Activated T-cell treated with anti-CD3 and anti-CD28 coated beads, Interleukin-2, amount 50 U/mL, for 24 hours (primary cell): ENCODE measurements around the gene NOX5.
"Not testable (repeated sequence)": the region's sequence is repeated elsewhere in the genome, so short reads cannot be mapped to it uniquely, and the experiment has no call there.

Source experiments
- DNase-seq: peaks from one replicate; pipeline ENCODE4 v3.0.0-alpha.2; 2020
- H3K27ac Mint-ChIP-seq: 2 replicates; pipeline ENCODE4 v1.8.0; 2020; ENCODE audit warnings: mild to moderate bottlenecking, mixed read lengths
- H3K27me3 Mint-ChIP-seq: 2 replicates; pipeline ENCODE4 v1.8.0; 2020; ENCODE audit warnings: mixed read lengths
- H3K36me3 Mint-ChIP-seq: 2 replicates; pipeline ENCODE4 v1.8.0; 2020; ENCODE audit warnings: low read depth, mixed read lengths
- H3K4me1 Mint-ChIP-seq: 2 replicates; pipeline ENCODE4 v1.8.0; 2020; ENCODE audit warnings: low read depth, mixed read lengths
- H3K4me3 Mint-ChIP-seq: 2 replicates; pipeline ENCODE4 v1.8.0; 2020; ENCODE audit warnings: mild to moderate bottlenecking, moderate library complexity, mixed read lengths
- H3K9me3 Mint-ChIP-seq: 2 replicates; pipeline ENCODE4 v1.8.0; 2020; ENCODE audit warnings: mixed read lengths

Gene NOX5, protein sequence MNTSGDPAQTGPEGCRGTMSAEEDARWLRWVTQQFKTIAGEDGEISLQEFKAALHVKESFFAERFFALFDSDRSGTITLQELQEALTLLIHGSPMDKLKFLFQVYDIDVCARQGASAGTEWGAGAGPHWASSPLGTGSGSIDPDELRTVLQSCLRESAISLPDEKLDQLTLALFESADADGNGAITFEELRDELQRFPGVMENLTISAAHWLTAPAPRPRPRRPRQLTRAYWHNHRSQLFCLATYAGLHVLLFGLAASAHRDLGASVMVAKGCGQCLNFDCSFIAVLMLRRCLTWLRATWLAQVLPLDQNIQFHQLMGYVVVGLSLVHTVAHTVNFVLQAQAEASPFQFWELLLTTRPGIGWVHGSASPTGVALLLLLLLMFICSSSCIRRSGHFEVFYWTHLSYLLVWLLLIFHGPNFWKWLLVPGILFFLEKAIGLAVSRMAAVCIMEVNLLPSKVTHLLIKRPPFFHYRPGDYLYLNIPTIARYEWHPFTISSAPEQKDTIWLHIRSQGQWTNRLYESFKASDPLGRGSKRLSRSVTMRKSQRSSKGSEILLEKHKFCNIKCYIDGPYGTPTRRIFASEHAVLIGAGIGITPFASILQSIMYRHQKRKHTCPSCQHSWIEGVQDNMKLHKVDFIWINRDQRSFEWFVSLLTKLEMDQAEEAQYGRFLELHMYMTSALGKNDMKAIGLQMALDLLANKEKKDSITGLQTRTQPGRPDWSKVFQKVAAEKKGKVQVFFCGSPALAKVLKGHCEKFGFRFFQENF

DNA sequence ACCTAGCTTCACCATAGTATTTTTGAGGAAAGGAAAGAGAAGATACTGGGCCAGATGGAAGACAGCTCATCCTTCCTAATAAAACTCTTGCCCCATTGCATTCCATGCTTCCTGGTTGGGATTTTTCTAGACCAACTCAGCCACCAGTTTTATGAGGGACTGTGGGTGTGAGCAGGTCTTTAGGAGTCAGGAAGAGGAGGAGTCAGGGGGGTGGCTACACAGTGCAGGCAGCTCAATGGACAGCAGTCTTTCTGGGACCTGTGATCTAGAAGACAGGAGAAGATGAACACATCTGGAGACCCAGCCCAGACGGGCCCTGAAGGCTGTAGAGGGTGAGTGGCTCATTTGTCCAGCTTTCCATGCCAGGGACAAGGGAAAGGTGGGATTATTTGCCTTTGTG, at the start of gene NOX5:
Gene NOX5, plus strand, starts transcription at position 242 of the 400 bp plus-strand sequence. Its CDS starts 41 bp downstream, at position 283.
- Mint-ChIP-seq H3K27ac (no peak within 1 kb of the TSS), H3K4me3 (no peak within 1 kb of the TSS), H3K4me1 (no peaks in the 10 kb centered on the region), H3K9me3 (peaks cover 8% of the 10 kb centered on the region), H3K36me3 (peaks cover under 1% of the 10 kb centered on the region), H3K27me3 (peaks cover 24% of the 10 kb centered on the region)
- no peak for DNase-seq

DNA sequence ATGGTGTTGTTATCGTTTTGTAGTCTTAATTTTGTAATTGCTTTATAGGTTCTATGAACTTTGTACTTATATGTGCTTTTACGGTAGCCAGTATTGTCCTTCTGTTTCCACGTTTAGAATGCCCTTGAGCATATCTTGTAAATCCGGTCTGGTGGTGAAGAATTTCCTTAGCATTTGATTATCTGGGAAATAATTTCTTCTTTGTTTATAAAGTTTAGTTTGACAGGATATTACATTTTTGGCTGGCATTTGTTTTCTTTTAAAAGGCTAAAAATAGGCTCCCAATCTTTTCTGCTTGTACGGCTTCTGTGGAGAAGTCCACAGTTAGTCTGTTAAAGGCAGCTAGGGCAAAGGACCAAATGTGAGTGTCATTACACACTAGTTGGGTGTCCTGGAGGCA, 47.5 kb upstream of the NOX5 start:
- Mint-ChIP-seq H3K27ac (no peak overlapping the region), H3K9me3 (peaks cover 23% of the 10 kb centered on the region), H3K27me3 (peaks cover 56% of the 10 kb centered on the region)

DNA sequence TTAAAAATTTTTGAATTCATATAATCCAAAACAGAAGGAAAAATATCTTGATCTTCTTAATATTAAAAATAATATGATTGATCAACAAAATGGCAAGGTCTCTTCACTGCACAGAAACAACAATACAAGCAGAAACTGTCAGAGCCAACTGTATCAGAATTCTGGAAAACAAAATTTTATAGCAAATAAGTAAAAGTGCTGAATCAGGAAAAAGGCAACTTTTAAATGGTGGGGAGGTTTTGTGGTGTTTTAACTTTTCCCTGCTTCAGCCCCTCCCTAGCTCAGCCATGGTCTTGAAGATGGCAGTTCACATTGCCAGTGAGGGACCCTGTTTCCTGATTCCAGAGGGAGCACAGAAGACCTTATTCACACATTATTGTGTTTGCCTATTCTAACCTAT, 46.5 kb upstream of the NOX5 start:
- H3K4me3 Mint-ChIP-seq, result no peak overlapping the region
- H3K36me3 Mint-ChIP-seq, result no peaks in the 10 kb centered on the region
- peaks cover 57% of the 10 kb centered on the region for H3K27me3 Mint-ChIP-seq
- H3K9me3 Mint-ChIP-seq, result peaks cover 23% of the 10 kb centered on the region
- no peak for DNase-seq
- H3K4me1 Mint-ChIP-seq, result no peaks in the 10 kb centered on the region
- no peak overlapping the region for H3K27ac Mint-ChIP-seq

More for the DNA sequence above, 47.5 kb upstream of the NOX5 start:
- Mint-ChIP-seq H3K4me3 (no peak overlapping the region), H3K36me3 (no peaks in the 10 kb centered on the region), H3K4me1 (no peaks in the 10 kb centered on the region)
- no peak for DNase-seq

DNA sequence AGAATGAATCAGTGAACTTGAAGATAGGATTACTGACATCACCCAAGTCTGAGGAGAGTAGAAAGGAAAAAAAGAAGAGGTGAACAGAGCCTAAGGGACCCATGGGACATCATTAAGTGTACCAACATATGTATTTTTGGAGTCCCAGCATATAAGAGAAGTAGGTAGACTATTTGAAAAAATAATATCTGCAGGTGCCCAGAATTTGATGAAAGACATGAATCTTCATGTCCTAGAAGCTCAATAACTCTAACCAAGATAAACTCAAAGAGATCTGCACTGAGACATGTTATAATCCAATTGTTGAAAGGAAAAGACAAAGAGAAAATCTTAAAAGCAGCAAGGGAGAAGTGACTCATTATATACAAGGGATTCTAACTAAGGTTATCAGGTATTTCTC, 45.2 kb upstream of the NOX5 start:
- H3K36me3 Mint-ChIP-seq, result no peaks in the 10 kb centered on the region
- H3K4me3 Mint-ChIP-seq, result no peak overlapping the region
- H3K4me1 Mint-ChIP-seq, result no peaks in the 10 kb centered on the region
- DNase-seq, result no peak
- peaks cover 60% of the 10 kb centered on the region for H3K27me3 Mint-ChIP-seq
- no peak overlapping the region for H3K27ac Mint-ChIP-seq
- H3K9me3 Mint-ChIP-seq, result peaks cover 23% of the 10 kb centered on the region

DNA sequence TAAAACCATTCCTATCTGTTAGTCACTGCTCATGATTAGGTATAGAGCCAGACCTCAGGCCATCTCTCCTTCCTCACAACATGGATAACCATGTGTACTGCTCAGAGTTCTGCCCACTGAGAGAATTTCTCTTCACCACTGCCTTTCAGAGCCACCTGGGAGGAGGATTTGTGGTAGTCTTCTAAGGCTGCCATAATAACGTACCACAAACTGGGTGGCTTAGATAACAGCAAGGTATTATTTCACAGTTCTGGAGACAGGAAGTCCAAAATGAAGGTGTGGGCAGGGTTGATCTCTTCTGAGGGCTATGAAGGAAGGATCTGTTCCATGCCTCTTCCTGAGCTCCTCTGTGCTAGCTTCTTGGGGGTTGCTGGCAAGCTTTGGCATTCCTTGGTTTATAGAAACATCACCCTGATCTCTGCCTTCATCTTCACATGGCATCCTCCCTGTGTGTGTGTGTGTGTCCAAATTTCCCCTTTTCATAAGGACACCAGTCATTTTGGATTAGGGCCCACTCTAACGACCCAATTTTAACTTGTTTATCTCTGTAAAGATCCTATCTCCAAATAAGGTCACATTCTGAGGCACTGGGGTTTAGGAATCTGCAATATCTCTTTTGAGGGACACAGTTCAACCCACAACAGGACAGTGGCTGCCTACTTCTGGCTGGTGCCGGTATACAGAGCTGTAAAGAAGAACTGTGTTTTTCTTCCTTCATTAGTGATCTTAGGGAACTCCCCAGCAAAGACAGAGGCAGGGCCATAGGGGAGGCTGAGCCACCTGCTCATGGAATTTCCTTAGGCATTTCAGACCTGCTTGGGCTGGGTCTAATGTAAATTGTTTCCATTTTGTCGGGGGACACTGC, 42.1 kb upstream of the NOX5 start:
- no peak overlapping the region for H3K4me3 Mint-ChIP-seq
- no peaks in the 10 kb centered on the region for H3K36me3 Mint-ChIP-seq
- no peaks in the 10 kb centered on the region for H3K4me1 Mint-ChIP-seq
- peaks cover 20% of the 10 kb centered on the region for H3K9me3 Mint-ChIP-seq
- H3K27ac Mint-ChIP-seq, result no peak overlapping the region
- no peak for DNase-seq
- peaks cover 58% of the 10 kb centered on the region for H3K27me3 Mint-ChIP-seq

DNA sequence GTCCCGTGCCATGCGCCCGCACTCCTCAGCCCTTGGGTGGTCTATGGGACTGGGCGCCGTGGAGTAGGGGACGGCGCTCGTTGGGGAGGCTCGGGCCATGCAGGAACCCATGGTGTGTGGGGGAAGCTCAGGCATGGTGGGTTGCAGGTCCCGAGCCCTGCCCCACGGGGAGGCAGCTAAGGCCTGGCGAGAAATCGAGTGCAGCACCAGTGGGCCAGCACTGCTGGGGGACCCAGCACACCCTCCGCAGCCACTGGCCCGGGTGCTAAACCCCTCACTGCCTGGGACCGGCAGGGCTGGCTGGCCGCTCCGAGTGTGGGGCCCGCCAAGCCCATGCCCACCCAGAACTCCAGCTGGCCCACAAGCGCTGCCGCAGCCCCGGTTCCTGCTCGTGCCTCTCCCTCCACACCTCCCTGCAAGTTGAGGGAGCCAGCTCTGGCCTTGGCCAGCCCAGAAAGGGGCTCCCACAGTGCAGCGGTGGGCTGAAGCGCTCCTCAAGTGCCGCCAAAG, 38.8 kb upstream of the NOX5 start:
- H3K36me3 Mint-ChIP-seq, H3K4me3 Mint-ChIP-seq, H3K4me1 Mint-ChIP-seq, H3K27ac Mint-ChIP-seq, H3K9me3 Mint-ChIP-seq, DNase-seq: not testable (repeated sequence)
- peaks cover 49% of the 10 kb centered on the region for H3K27me3 Mint-ChIP-seq

DNA sequence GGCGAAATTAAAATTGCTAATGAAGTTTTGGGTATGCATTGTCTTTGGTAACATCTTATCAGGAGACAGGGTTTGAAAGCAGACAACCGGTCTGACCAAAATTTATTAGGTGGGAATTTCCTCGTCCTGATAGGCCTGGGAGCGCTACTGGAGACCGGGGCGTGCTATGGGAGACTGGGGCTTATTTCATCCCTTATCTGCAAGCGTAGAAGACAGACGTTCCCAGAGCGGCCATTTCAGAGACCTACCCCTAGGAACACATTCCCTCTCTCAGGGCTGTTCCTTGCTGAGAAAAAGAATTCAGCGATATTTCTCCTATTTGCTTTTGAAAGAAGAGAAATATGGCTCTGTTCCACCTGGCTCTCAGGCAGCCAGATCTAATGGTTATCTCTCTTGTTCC, 37.1 kb upstream of the NOX5 start:
- H3K36me3 Mint-ChIP-seq, H3K27ac Mint-ChIP-seq, DNase-seq, H3K4me1 Mint-ChIP-seq, H3K4me3 Mint-ChIP-seq, H3K9me3 Mint-ChIP-seq: not testable (repeated sequence)
- peaks cover 52% of the 10 kb centered on the region for H3K27me3 Mint-ChIP-seq

DNA sequence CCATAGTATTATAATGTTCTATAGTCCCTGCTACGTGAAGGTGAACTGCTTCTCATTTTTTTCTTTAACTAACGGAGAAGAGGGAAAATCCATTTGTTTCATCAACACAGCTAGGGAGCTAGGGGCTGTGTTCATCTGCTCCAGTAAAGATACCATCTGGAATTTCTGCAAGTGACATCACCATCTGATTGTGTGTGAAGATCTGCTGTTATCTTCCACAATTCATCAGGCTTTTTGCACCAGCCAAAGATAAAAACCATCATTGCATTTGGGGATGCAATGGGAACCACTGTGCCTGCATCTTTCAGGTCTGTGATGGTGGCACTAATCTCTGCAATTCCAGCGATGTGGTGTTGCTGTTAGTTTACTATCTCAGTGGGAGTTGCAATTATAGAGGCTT, 35.5 kb upstream of the NOX5 start:
- no peak overlapping the region for H3K4me3 Mint-ChIP-seq
- DNase-seq, result no peak
- peaks cover 7% of the 10 kb centered on the region for H3K9me3 Mint-ChIP-seq
- no peaks in the 10 kb centered on the region for H3K4me1 Mint-ChIP-seq
- no peaks in the 10 kb centered on the region for H3K36me3 Mint-ChIP-seq
- H3K27me3 Mint-ChIP-seq, result peaks cover 46% of the 10 kb centered on the region
- no peak overlapping the region for H3K27ac Mint-ChIP-seq

DNA sequence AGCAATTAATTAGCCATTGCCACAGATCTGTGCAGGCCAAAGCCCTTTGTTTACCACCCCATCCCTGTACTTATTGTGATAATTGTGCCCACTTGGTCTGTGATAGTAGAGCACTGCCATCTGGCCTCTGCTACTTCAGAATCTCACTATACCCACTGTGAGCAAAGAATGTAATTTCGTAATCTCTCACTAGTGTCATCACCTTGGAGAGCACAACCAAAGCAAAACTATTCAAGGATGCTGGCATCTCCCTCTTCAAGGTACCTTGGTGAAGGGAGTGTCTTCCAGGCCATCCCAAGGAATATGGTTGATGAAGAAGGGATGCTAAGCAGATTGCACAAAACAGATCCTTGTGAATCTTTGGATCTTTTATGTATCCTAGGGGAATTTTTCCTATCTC, 34.7 kb upstream of the NOX5 start:
- no peaks in the 10 kb centered on the region for H3K36me3 Mint-ChIP-seq
- H3K27ac Mint-ChIP-seq, result no peak overlapping the region
- no peaks in the 10 kb centered on the region for H3K4me1 Mint-ChIP-seq
- no peak overlapping the region for H3K4me3 Mint-ChIP-seq
- no peak for DNase-seq
- peaks cover 7% of the 10 kb centered on the region for H3K9me3 Mint-ChIP-seq
- peaks cover 38% of the 10 kb centered on the region for H3K27me3 Mint-ChIP-seq

DNA sequence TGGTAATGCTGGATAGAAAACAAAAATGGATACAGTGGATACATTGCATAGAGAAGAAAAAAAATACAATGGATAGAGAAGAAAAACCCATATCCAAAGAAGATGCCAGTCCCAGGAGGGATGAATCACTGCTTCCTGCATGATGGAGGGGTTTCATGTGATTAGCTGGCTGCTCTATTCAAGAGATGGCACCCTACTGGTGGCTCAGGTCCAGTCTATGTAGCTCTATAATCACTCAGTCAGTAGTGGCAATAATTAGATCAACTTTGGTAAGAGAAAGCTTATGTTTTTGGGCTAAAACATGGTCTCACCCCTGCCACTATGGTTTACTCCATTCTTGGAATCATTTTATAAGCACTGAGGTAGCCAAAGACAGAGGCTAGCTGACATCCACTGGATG, 33.7 kb upstream of the NOX5 start:
- Mint-ChIP-seq H3K27me3 (peaks cover 33% of the 10 kb centered on the region), H3K4me1 (no peaks in the 10 kb centered on the region), H3K4me3 (no peak overlapping the region), H3K36me3 (no peaks in the 10 kb centered on the region), H3K27ac (no peak overlapping the region), H3K9me3 (peaks cover 5% of the 10 kb centered on the region)
- DNase-seq, result no peak

DNA sequence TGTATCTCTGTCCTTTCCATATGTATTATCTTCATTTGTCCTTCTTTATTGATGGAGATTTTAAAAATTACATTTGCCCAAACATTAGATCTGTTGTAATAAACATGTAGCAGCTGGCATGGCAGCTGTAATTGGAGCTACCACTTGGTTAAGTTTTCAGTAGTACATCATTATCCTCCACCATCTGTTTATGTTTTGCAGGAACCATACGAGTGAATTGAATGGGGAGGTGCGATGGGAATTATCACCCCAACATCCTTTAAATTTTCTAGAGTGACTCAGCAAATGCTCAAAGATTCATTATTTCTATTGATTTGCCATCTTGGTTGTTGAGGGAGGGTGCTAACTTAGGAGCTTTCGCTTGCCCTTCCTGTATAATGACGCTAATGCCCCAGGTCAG, 32.6 kb upstream of the NOX5 start:
- DNase-seq, result no peak
- H3K27me3 Mint-ChIP-seq, result peaks cover 29% of the 10 kb centered on the region
- no peak overlapping the region for H3K4me3 Mint-ChIP-seq
- no peak overlapping the region for H3K27ac Mint-ChIP-seq
- peaks cover 5% of the 10 kb centered on the region for H3K9me3 Mint-ChIP-seq
- no peaks in the 10 kb centered on the region for H3K36me3 Mint-ChIP-seq
- H3K4me1 Mint-ChIP-seq, result no peaks in the 10 kb centered on the region

DNA sequence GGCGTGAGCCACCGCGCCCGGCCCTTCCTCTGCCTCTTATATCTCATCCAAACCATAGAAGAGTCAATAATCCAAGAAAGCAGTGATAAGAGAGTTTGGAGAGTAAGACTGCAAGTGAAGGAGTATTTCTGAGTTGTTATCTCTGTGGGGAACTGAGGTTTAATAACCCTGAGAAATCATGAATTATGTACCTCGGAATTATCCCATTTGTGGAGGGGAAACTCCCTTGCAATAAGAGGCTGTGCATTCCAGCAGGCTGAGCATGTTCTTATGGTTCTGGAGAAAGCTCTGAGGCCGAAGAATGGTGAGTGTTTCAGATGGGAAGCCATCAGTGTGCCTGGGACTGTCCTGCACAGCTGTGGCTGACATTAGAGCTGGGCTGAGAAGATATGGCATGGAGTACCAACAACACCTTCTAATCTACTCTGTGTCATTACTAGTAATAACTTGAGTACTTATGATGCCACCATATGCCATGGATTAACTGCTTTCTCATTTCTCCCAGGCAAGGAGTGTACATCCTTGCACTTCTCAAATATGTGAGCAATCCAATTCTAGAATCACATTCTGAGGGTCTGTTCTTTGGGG, 31.4 kb upstream of the NOX5 start:
- no peak for DNase-seq
- H3K9me3 Mint-ChIP-seq, result peaks cover 4% of the 10 kb centered on the region
- H3K4me3 Mint-ChIP-seq, result no peak overlapping the region
- peaks cover 23% of the 10 kb centered on the region for H3K27me3 Mint-ChIP-seq
- H3K36me3 Mint-ChIP-seq, result no peaks in the 10 kb centered on the region
- H3K4me1 Mint-ChIP-seq, result no peaks in the 10 kb centered on the region
- no peak overlapping the region for H3K27ac Mint-ChIP-seq

DNA sequence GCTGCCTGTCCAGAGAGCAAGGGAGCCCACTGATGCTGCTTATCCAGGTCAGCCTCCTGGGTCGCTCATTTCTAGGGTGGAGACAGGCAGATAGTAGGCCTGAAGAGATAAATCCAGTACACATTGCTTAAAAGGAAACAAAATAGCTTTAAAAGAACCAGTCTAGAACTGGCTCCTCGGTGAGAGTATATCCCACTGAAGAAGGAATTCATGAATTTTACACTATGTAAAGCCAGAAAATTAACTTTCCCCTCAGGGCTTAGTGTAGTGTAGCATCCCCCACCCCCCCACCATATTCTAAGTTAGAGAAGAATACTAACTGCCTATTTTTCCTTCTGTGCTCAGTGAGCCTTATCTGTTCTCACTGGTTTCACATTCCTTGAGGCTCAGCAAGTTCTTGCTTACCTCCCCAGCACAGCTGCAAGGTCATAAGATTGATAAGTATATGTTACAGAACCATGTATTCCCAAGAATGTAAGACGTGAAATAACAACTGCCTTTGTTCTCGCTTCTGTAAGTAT, 30.5 kb upstream of the NOX5 start:
- no peak overlapping the region for H3K4me3 Mint-ChIP-seq
- no peak for DNase-seq
- H3K4me1 Mint-ChIP-seq, result no peaks in the 10 kb centered on the region
- H3K27ac Mint-ChIP-seq, result no peak overlapping the region
- peaks cover 25% of the 10 kb centered on the region for H3K27me3 Mint-ChIP-seq
- H3K36me3 Mint-ChIP-seq, result no peaks in the 10 kb centered on the region
- no peaks in the 10 kb centered on the region for H3K9me3 Mint-ChIP-seq

DNA sequence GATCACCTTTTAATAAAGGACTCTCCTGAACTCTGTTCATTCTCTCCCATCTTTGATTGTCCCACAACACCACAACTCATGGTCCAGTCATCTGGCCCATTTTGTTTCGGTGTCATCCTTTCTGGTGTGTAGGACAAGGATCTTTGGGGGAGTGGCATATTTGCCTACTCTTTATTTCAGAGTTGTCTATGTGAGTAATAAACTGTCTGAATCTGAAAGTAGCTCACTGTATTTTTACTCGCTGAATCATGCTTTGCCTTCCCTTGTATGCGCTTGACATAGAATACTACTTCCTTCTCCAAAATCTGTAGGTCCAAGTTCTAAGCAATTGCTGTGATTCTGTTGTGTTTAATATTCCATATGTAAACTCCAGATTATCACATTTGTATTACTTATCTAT, 29.9 kb upstream of the NOX5 start:
- no peak overlapping the region for H3K27ac Mint-ChIP-seq
- no peak overlapping the region for H3K4me3 Mint-ChIP-seq
- DNase-seq, result no peak
- no peaks in the 10 kb centered on the region for H3K36me3 Mint-ChIP-seq
- H3K9me3 Mint-ChIP-seq, result no peaks in the 10 kb centered on the region
- peaks cover 25% of the 10 kb centered on the region for H3K27me3 Mint-ChIP-seq
- no peaks in the 10 kb centered on the region for H3K4me1 Mint-ChIP-seq
